OCI-LY3 (cell line): ENCODE results near the gene LARP1.
A peak's percentile ranks its signal among the peaks of the same experiment; 100 is the strongest.

ENCODE experiments used
- H2AFZ ChIP-seq: fragments of 200-600, 300-600 bp; shearing (Covaris generic); 2 replicates; pipeline ENCODE4 v1.6.0; 2014; ENCODE audit warnings: antibody characterized with exemption, low read depth, low read length
- H3K27ac ChIP-seq: fragments of 200-600, 300-600 bp; sonication (generic); 2 replicates; pipeline ENCODE4 v1.5.1; 2014; ENCODE audit warnings: mild to moderate bottlenecking, low read length, moderate library complexity, mixed read lengths
- H3K27me3 ChIP-seq: fragments of 200-600, 300-600 bp; sonication (generic); 2 replicates; pipeline ENCODE4 v1.6.1; 2014; ENCODE audit warnings: low read depth, low read length, mixed read lengths
- H3K36me3 ChIP-seq: fragments of 200-600, 300-600 bp; sonication (generic); replicated peaks from 2 replicates; pipeline ENCODE3; 2014; ENCODE audit warnings: low read depth, low read length, mixed read lengths
- H3K4me1 ChIP-seq: fragments of 300-600, 200-600 bp; sonication (generic); 2 replicates; pipeline ENCODE4 v1.6.1; 2014; ENCODE audit warnings: low read length, mixed read lengths
- H3K4me2 ChIP-seq: fragments of 200-600, 300-600 bp; sonication (generic); 2 replicates; pipeline ENCODE4 v1.6.1; 2014; ENCODE audit warnings: low read length, mixed read lengths
- H3K4me3 ChIP-seq: fragments of 300-600, 200-600 bp; sonication (generic); 2 replicates; pipeline ENCODE4 v1.5.1; 2014; ENCODE audit warnings: antibody characterized with exemption, mild to moderate bottlenecking, low read length, moderate library complexity
- H3K79me2 ChIP-seq: fragments of 300-600, 200-600 bp; shearing (Covaris generic); 2 replicates; pipeline ENCODE4 v1.6.1; 2014; ENCODE audit warnings: mild to moderate bottlenecking, low read length, mixed read lengths
- H3K9ac ChIP-seq: fragments of 300-600, 200-600 bp; shearing (Covaris generic); 2 replicates; pipeline ENCODE4 v1.6.0; 2014; ENCODE audit warnings: mild to moderate bottlenecking, low read length, moderate library complexity
- H3K9me3 ChIP-seq: fragments of 200-600, 300-600 bp; shearing (Covaris generic); 2 replicates; pipeline ENCODE4 v1.6.1; 2014; ENCODE audit warnings: low read length, mixed read lengths; ENCODE audit not compliant: insufficient read depth
- H4K20me1 ChIP-seq: fragments of 200-600, 300-600 bp; sonication (generic); 2 replicates; pipeline ENCODE4 v1.6.1; 2016; ENCODE audit warnings: low read length, mixed read lengths; ENCODE audit not compliant: insufficient read depth
- CTCF ChIP-seq: fragments of 200-600, 300-600 bp; sonication (generic); IDR thresholded peaks from 2 replicates; pipeline ENCODE4 v1.5.1; 2014; ENCODE audit warnings: antibody characterized with exemption, low read length, low read depth
- EZH2phosphoT487 ChIP-seq: fragments of 200-600 bp; shearing (Covaris generic); IDR thresholded peaks from 2 replicates; pipeline ENCODE4 v1.6.1; 2018; ENCODE audit warnings: antibody characterized with exemption, mixed run types, low read depth

Gene LARP1

DNA sequence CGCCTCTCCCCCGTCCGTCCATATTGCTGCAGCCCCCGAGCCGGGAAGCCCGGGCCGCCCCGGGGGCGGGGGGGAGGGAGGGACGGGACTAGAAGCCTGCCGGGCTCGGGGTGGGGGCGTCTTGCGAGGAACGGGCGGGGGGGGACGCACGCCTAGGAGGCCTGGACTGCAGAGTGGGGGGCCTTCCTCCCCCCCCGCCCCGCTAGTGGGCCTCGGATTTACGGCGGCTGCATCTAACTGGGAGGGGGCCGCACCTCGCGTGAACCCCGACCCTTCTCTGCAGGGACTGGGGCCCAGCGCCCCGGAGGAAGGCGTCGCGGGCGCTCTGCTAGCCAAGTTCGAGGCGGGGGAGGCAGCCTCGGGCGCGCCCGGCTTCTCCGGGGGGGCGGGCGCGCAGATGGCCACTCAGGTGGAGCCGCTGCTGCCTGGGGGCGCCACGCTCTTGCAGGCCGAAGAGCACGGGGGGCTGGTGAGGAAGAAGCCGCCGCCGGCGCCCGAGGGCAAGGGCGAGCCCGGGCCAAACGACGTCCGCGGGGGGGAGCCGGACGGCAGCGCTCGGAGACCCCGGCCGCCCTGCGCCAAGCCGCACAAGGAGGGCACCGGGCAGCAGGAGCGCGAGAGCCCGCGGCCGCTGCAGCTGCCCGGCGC lies at the start of gene LARP1:
LARP1 (plus strand) TSS at position 17 of the 648 bp plus-strand sequence; CDS start at position 398, 381 bp downstream.
- TF ChIP-seq CTCF (no peak), EZH2phosphoT487 (no peak)
- Histone ChIP-seq H3K27me3 (no peaks in the 10 kb centered on the region), H2AFZ (peak within 1 kb of the TSS; percentile 27; the same call in 1 of the 2 replicates), H3K79me2 (peaks cover 69% of the 10 kb centered on the region), H3K4me2 (peak within 1 kb of the TSS; percentile 90), H3K36me3 (no peaks in the 10 kb centered on the region), H4K20me1 (peaks cover 33% of the 10 kb centered on the region), H3K4me3 (peak within 1 kb of the TSS; percentile 92), H3K4me1 (peaks cover 36% of the 10 kb centered on the region), H3K9me3 (no peaks in the 10 kb centered on the region), H3K9ac (peak within 1 kb of the TSS; percentile 96), H3K27ac (peak within 1 kb of the TSS; percentile 76)

DNA sequence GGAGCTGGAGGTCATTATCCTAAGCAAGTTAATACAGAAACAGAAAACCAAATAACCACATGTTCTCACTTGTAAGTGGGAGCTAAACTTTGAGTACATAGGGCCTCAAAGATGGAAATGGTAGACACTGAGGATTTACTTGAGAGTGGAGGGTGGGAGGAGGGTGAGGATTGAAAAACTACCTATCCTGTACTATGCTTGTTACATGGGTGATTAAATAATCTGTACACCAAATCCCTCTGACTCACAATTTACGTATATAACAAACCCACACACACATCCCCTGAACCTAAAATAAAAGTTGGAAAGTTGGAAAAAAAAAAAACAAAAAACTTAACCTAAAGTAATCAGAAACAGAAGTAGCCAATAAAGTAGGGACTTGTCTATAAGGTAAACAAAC lies 48.8 kb upstream of the LARP1 start:
- H3K79me2 ChIP-seq = no peaks in the 10 kb centered on the region
- H3K27me3 ChIP-seq = no peaks in the 10 kb centered on the region
- no peaks in the 10 kb centered on the region for H3K36me3 ChIP-seq
- no peak overlapping the region for H3K9ac ChIP-seq
- H3K9me3 ChIP-seq = no peaks in the 10 kb centered on the region
- no peak overlapping the region for H3K27ac ChIP-seq
- no peak overlapping the region for H3K4me2 ChIP-seq
- no peak overlapping the region for H3K4me3 ChIP-seq
- H4K20me1 ChIP-seq = no peaks in the 10 kb centered on the region
- TF ChIP-seq CTCF (no peak), EZH2phosphoT487 (no peak)
- no peak overlapping the region for H2AFZ ChIP-seq
- H3K4me1 ChIP-seq = no peaks in the 10 kb centered on the region

GRCh38 chr5:154707641-154708040 lies 47.5 kb upstream of the LARP1 start:
- TF ChIP-seq EZH2phosphoT487 = no peak
- TF ChIP-seq CTCF = no peak
- Histone ChIP-seq H2AFZ (no peak overlapping the region), H3K9ac (no peak overlapping the region), H3K27ac (no peak overlapping the region), H3K4me2 (no peak overlapping the region), H4K20me1 (no peaks in the 10 kb centered on the region), H3K4me1 (no peaks in the 10 kb centered on the region), H3K4me3 (no peak overlapping the region), H3K27me3 (no peaks in the 10 kb centered on the region), H3K9me3 (no peaks in the 10 kb centered on the region), H3K36me3 (no peaks in the 10 kb centered on the region), H3K79me2 (no peaks in the 10 kb centered on the region)

GRCh38 chr5:154708207-154708606 lies 47.0 kb upstream of the LARP1 start:
- H3K4me2 ChIP-seq = no peak overlapping the region
- H3K27me3 ChIP-seq = no peaks in the 10 kb centered on the region
- no peaks in the 10 kb centered on the region for H3K4me1 ChIP-seq
- H3K27ac ChIP-seq = no peak overlapping the region
- H3K4me3 ChIP-seq = no peak overlapping the region
- no peaks in the 10 kb centered on the region for H4K20me1 ChIP-seq
- no peak overlapping the region for H3K9ac ChIP-seq
- no peaks in the 10 kb centered on the region for H3K36me3 ChIP-seq
- H2AFZ ChIP-seq = no peak overlapping the region
- H3K9me3 ChIP-seq = no peaks in the 10 kb centered on the region
- no peak for TF ChIP-seq EZH2phosphoT487
- no peak for TF ChIP-seq CTCF
- no peaks in the 10 kb centered on the region for H3K79me2 ChIP-seq
